PC-9 (cell line): ENCODE results near the gene GON4L.
"Not testable (repeated sequence)": the region's sequence is repeated elsewhere in the genome, so short reads cannot be mapped to it uniquely, and the experiment has no call there.

Source experiments
- CTCF ChIP-seq: fragments of 200-600 bp; sonication (generic); conservative IDR thresholded peaks from 2 replicates; pipeline ENCODE4 v1.6.1; 2017; ENCODE audit warnings: mixed run types, antibody characterized with exemption, mild to moderate bottlenecking, moderate library complexity
- EZH2 ChIP-seq: fragments of 200-600 bp; sonication (generic); IDR thresholded peaks from 2 replicates; pipeline ENCODE4 v1.8.0; 2017; ENCODE audit warnings: antibody characterized with exemption, low read depth

- TF ChIP-seq CTCF, EZH2: not testable (repeated sequence)
Measured at GRCh38 chr1:155763090-155763815, 93.8 kb downstream of the GON4L start.
